Astrocyte (in vitro differentiated cells and primary cell): ENCODE measurements around the gene CDH13. TPM values are rescaled to one million over a fixed set of nuclear protein-coding genes. Genes with fewer than 3 reads are reported as not detected.

ENCODE experiments used
- DNase-seq: peaks from one replicate; pipeline ENCODE4 v3.0.0-alpha.2; 2010; ENCODE audit warnings: low read depth
- FAIRE-seq: peaks from 2 replicates; lab custom pipeline; 2011; peaks lifted over from hg19 to GRCh38; lab: Jason Lieb, UNC
- H2AFZ ChIP-seq: 2 replicates; pipeline ENCODE4 v1.6.0; 2012; ENCODE audit warnings: low read depth, low read length, inconsistent platforms
- H3K27ac ChIP-seq: 2 replicates; pipeline ENCODE4 v1.5.1; 2011; ENCODE audit warnings: low read depth, low read length, inconsistent platforms
- H3K27me3 ChIP-seq: 2 replicates; pipeline ENCODE4 v1.6.0; 2011; ENCODE audit warnings: low read length, inconsistent platforms; ENCODE audit not compliant: insufficient read depth
- H3K36me3 ChIP-seq: 2 replicates; pipeline ENCODE4 v1.5.1; 2011; ENCODE audit warnings: low read length, inconsistent platforms; ENCODE audit not compliant: insufficient read depth
- H3K4me1 ChIP-seq: 2 replicates; pipeline ENCODE4 v1.5.1; 2011; ENCODE audit warnings: low read length, inconsistent platforms; ENCODE audit not compliant: insufficient read depth
- H3K4me2 ChIP-seq: 2 replicates; pipeline ENCODE4 v1.6.0; 2012; ENCODE audit warnings: low read length, inconsistent platforms
- H3K4me3 ChIP-seq: 2 replicates; pipeline ENCODE4 v1.5.1; 2011; ENCODE audit warnings: low read depth, mild to moderate bottlenecking, low read length, inconsistent platforms; ENCODE audit not compliant: insufficient read depth
- H3K79me2 ChIP-seq: 2 replicates; pipeline ENCODE4 v1.6.0; 2012; ENCODE audit warnings: mild to moderate bottlenecking, low read length, inconsistent platforms; ENCODE audit not compliant: insufficient read depth
- H3K9ac ChIP-seq: 2 replicates; pipeline ENCODE4 v1.6.0; 2012; ENCODE audit warnings: mild to moderate bottlenecking, low read length, inconsistent platforms
- H3K9me3 ChIP-seq: 2 replicates; pipeline ENCODE4 v1.5.1; 2012; ENCODE audit warnings: low read depth, mild to moderate bottlenecking, low read length, inconsistent platforms; ENCODE audit not compliant: insufficient read depth
- H4K20me1 ChIP-seq: 2 replicates; pipeline ENCODE4 v1.6.0; 2012; ENCODE audit warnings: low read length, inconsistent platforms; ENCODE audit not compliant: insufficient read depth
- H3K27ac Mint-ChIP-seq: one replicate; pipeline ENCODE4 v1.8.0; 2021; ENCODE audit warnings: mild to moderate bottlenecking, mixed read lengths; ENCODE audit not compliant: unreplicated experiment
- H3K27me3 Mint-ChIP-seq: one replicate; pipeline ENCODE4 v1.8.0; 2021; ENCODE audit warnings: low read depth, mixed read lengths; ENCODE audit not compliant: unreplicated experiment
- H3K36me3 Mint-ChIP-seq: one replicate; pipeline ENCODE4 v1.8.0; 2021; ENCODE audit warnings: low read depth, mixed read lengths; ENCODE audit not compliant: unreplicated experiment
- H3K4me1 Mint-ChIP-seq: one replicate; pipeline ENCODE4 v1.8.0; 2021; ENCODE audit warnings: low read depth, mixed read lengths; ENCODE audit not compliant: unreplicated experiment
- H3K4me3 Mint-ChIP-seq: one replicate; pipeline ENCODE4 v1.8.0; 2021; ENCODE audit warnings: mild to moderate bottlenecking, moderate library complexity, mixed read lengths; ENCODE audit not compliant: unreplicated experiment
- H3K9me3 Mint-ChIP-seq: one replicate; pipeline ENCODE4 v1.8.0; 2021; ENCODE audit warnings: mild to moderate bottlenecking, mixed read lengths; ENCODE audit not compliant: unreplicated experiment
- CTCF ChIP-seq: IDR thresholded peaks from 2 replicates; pipeline ENCODE4 v1.5.1; 2011; ENCODE audit warnings: low read depth, mild to moderate bottlenecking, inconsistent platforms, low read length, moderate library complexity; ENCODE audit not compliant: insufficient read depth
- EZH2 ChIP-seq: IDR thresholded peaks from 2 replicates; pipeline ENCODE4 v1.6.1; 2012; ENCODE audit warnings: mild to moderate bottlenecking, low read length, inconsistent platforms; ENCODE audit not compliant: insufficient read depth
- total RNA-seq: library from RNA; stranded (reverse); gene quantifications from 2 replicates; pipeline ENCODE4 v1.2.1, GENCODE V29; 2021

Gene CDH13
- total RNA-seq, 1 donor from 2014 or later = 41.7 TPM

- Histone ChIP-seq H3K4me2 (no peak overlapping the region), H4K20me1 (no peaks in the 10 kb centered on the region), H3K27ac (no peak overlapping the region), H3K4me3 (no peak overlapping the region), H3K27me3 (no peaks in the 10 kb centered on the region), H3K9ac (no peak overlapping the region), H3K4me1 (peaks cover under 1% of the 10 kb centered on the region), H3K36me3 (no peaks in the 10 kb centered on the region), H2AFZ (no peak overlapping the region), H3K79me2 (no peaks in the 10 kb centered on the region), H3K9me3 (no peaks in the 10 kb centered on the region)
- peaks cover 4% of the 10 kb centered on the region for H3K4me1 Mint-ChIP-seq
- H3K27ac Mint-ChIP-seq = no peak overlapping the region
- DNase-seq (no peak), FAIRE-seq (no peak)
- no peaks in the 10 kb centered on the region for H3K36me3 Mint-ChIP-seq
- no peak overlapping the region for H3K4me3 Mint-ChIP-seq
- peaks cover 26% of the 10 kb centered on the region for H3K27me3 Mint-ChIP-seq
- TF ChIP-seq CTCF = no peak
- TF ChIP-seq EZH2 = no peak
- H3K9me3 Mint-ChIP-seq = peaks cover 3% of the 10 kb centered on the region
Measured at GRCh38 chr16:83579436-83579835, 952.7 kb downstream of the CDH13 start.

DNA sequence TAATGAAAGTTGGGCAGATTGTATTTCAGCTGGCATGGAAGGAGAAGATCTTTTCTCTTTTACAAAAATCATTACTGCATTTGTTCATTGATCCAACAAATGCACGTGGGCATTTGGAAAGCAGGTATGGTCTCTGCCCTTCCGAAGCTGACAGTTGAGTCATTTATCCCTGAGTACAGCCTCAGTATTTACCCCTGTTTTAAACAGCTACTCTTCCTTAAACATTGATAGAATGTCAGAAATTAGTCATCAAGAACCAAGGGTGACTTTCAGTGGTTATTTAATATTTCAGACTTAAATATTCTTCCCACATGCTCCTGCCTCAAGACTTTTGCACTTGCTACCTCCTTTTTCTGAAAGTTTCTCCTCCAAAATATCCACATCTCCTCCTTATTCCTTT, 954.3 kb downstream of the CDH13 start:
- Histone ChIP-seq H3K27me3 (no peaks in the 10 kb centered on the region), H2AFZ (no peak overlapping the region), H4K20me1 (no peaks in the 10 kb centered on the region), H3K9ac (no peak overlapping the region), H3K36me3 (no peaks in the 10 kb centered on the region), H3K79me2 (no peaks in the 10 kb centered on the region), H3K27ac (no peak overlapping the region), H3K9me3 (no peaks in the 10 kb centered on the region), H3K4me3 (no peak overlapping the region), H3K4me1 (no peaks in the 10 kb centered on the region), H3K4me2 (no peak overlapping the region)
- DNase-seq (no peak), FAIRE-seq (no peak)
- H3K4me3 Mint-ChIP-seq = no peak overlapping the region
- H3K4me1 Mint-ChIP-seq = no peaks in the 10 kb centered on the region
- H3K27me3 Mint-ChIP-seq = peaks cover 36% of the 10 kb centered on the region
- TF ChIP-seq EZH2 = no peak
- no peak for TF ChIP-seq CTCF
- no peak overlapping the region for H3K27ac Mint-ChIP-seq
- no peaks in the 10 kb centered on the region for H3K36me3 Mint-ChIP-seq
- H3K9me3 Mint-ChIP-seq = peaks cover 2% of the 10 kb centered on the region

GRCh38 chr16:83581994-83582747, 955.4 kb downstream of the CDH13 start:
- Mint-ChIP-seq H3K4me1 (no peaks in the 10 kb centered on the region), H3K9me3 (no peaks in the 10 kb centered on the region), H3K36me3 (no peaks in the 10 kb centered on the region), H3K4me3 (no peak overlapping the region), H3K27me3 (peaks cover 41% of the 10 kb centered on the region), H3K27ac (no peak overlapping the region)
- H3K9ac ChIP-seq = no peak overlapping the region
- no peak overlapping the region for H2AFZ ChIP-seq
- H3K4me3 ChIP-seq = no peak overlapping the region
- TF ChIP-seq CTCF = no peak
- no peak for TF ChIP-seq EZH2
- no peaks in the 10 kb centered on the region for H4K20me1 ChIP-seq
- H3K27ac ChIP-seq = no peak overlapping the region
- no peaks in the 10 kb centered on the region for H3K36me3 ChIP-seq
- no peaks in the 10 kb centered on the region for H3K9me3 ChIP-seq
- no peak overlapping the region for H3K4me2 ChIP-seq
- DNase-seq = no peak
- no peak for FAIRE-seq
- H3K27me3 ChIP-seq = no peaks in the 10 kb centered on the region
- H3K4me1 ChIP-seq = no peaks in the 10 kb centered on the region
- H3K79me2 ChIP-seq = no peaks in the 10 kb centered on the region
